ENCODE data around the gene WRAP53.

Gene WRAP53

DNA sequence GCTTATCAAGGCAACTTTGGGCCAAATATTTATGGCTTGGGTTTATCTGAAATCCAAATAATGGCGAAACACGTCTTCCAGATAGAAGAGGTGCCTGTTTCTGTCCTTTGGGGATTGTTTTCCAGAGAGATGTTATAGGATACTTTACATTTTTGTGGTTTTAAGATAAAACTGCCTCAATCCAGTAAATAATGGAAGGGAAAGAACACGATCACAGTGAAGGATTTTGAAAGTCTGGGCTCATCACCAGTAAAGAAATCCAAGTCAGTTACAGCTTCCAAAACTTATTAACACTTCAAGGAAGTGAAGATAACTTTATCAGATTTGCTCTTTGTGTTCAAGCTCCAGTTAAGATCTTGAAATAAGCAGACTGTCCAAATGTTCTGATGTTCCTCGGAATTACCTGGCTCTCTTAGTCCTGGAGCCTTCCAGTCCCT, 59.4 kb downstream of the WRAP53 start:
- DNase-seq, result no peak

DNA sequence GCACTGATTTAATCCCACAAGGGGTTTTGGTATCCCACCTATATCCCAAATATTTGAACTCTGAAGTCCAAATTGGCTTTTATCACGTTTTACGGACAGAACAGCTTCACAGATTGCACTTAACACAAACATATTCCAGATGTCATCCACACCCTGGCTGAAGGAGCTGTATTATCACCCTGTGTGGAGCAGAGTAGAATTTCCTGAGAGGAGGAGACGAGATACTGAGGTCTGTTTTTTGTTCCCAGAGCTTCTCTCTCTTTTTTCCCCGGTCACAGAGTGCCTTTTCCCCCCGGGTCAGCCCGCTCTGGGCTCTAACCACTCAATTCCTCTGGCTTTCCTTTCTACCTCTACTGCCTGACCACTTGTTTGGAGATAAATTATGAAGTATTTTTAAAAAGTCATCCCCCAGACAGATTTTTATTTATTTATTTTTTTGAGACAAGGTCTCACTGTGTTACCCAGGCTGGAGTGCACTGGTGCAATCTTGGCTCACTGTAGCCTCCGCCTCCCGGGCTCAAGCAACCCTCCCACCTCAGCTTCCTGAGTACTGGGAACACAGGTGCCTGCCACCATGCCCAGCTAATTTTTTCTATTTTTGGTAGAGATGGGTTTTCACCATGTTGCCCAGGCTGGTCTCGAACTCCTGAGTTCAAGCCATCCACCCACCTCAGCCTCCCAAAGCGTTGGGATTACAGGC, 59.9 kb downstream of the WRAP53 start:
- no peak for DNase-seq

DNA sequence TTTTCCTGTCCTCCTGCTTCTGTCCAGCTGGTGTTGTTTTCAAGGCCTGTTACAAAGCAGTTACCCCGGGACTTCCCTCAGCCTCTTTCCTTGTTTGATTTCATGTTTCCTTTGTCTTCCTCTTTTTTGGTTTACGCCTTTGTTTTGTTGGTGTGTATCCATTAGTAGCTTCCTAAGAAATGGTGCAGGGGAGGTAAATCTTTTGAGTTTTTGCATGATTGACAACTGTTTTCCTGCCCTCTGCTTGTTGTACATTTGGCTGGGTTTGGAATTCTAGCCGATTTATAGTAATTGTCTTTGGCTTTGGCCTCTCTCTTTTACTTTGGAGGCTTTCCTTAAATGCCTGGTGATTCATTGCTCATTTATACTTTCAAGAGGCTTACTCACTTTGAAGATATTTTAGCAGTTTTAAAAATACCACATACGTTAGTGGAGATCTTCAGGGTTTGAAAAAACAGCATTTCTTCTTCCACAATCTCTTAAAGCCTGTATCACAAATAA, 62.1 kb downstream of the WRAP53 start:
- DNase-seq, result no peak
